Measurements from ENCODE around the gene COX7C.
A peak's percentile ranks its signal among the peaks of the same experiment; 100 is the strongest.

Gene COX7C

DNA sequence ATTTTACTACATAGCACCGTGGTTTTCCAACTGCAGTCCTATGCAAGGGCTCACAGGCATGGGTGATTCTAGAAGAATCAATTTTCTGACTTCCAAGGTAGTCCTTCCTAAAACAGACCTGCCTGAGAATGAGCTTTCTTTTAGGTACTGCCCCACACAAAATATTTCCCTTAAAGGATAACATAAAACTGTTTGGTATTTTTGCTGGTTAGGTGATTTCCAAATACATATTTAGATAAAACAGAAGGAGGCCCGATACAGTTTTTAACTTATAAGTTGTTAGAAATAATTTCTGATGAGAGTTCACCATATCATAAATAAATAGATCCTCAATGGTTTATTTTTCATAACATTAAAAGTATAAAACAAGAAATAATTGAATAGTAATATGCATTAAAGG, 46.4 kb downstream of the COX7C start:
- no peak for DNase-seq (ENCODE audit: low read depth in 1 of 2, low spot score in 1 of 2)
- no peak for TF ChIP-seq GABPA (IDR thresholded peaks at IDR 0.05; ENCODE audit: low read depth)
- TF ChIP-seq SPI1 (IDR thresholded peaks at IDR 0.05; ENCODE audit: borderline replicate concordance, low read depth), result no peak
- TF ChIP-seq, protein P1, sequence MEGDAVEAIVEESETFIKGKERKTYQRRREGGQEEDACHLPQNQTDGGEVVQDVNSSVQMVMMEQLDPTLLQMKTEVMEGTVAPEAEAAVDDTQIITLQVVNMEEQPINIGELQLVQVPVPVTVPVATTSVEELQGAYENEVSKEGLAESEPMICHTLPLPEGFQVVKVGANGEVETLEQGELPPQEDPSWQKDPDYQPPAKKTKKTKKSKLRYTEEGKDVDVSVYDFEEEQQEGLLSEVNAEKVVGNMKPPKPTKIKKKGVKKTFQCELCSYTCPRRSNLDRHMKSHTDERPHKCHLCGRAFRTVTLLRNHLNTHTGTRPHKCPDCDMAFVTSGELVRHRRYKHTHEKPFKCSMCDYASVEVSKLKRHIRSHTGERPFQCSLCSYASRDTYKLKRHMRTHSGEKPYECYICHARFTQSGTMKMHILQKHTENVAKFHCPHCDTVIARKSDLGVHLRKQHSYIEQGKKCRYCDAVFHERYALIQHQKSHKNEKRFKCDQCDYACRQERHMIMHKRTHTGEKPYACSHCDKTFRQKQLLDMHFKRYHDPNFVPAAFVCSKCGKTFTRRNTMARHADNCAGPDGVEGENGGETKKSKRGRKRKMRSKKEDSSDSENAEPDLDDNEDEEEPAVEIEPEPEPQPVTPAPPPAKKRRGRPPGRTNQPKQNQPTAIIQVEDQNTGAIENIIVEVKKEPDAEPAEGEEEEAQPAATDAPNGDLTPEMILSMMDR (IDR thresholded peaks at IDR 0.05; ENCODE audit: insufficient read depth, low read length), result no peak
- TF ChIP-seq, protein P2, sequence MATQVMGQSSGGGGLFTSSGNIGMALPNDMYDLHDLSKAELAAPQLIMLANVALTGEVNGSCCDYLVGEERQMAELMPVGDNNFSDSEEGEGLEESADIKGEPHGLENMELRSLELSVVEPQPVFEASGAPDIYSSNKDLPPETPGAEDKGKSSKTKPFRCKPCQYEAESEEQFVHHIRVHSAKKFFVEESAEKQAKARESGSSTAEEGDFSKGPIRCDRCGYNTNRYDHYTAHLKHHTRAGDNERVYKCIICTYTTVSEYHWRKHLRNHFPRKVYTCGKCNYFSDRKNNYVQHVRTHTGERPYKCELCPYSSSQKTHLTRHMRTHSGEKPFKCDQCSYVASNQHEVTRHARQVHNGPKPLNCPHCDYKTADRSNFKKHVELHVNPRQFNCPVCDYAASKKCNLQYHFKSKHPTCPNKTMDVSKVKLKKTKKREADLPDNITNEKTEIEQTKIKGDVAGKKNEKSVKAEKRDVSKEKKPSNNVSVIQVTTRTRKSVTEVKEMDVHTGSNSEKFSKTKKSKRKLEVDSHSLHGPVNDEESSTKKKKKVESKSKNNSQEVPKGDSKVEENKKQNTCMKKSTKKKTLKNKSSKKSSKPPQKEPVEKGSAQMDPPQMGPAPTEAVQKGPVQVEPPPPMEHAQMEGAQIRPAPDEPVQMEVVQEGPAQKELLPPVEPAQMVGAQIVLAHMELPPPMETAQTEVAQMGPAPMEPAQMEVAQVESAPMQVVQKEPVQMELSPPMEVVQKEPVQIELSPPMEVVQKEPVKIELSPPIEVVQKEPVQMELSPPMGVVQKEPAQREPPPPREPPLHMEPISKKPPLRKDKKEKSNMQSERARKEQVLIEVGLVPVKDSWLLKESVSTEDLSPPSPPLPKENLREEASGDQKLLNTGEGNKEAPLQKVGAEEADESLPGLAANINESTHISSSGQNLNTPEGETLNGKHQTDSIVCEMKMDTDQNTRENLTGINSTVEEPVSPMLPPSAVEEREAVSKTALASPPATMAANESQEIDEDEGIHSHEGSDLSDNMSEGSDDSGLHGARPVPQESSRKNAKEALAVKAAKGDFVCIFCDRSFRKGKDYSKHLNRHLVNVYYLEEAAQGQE (IDR thresholded peaks at IDR 0.05; ENCODE audit: insufficient replicate concordance, low read depth), result no peak
- TF ChIP-seq POLR2AphosphoS5 (IDR thresholded peaks at IDR 0.05; ENCODE audit: low read depth), result no peak
- no peak overlapping the region for H3K4me3 ChIP-seq (replicated peaks; ENCODE audit: insufficient read depth, low read length)

DNA sequence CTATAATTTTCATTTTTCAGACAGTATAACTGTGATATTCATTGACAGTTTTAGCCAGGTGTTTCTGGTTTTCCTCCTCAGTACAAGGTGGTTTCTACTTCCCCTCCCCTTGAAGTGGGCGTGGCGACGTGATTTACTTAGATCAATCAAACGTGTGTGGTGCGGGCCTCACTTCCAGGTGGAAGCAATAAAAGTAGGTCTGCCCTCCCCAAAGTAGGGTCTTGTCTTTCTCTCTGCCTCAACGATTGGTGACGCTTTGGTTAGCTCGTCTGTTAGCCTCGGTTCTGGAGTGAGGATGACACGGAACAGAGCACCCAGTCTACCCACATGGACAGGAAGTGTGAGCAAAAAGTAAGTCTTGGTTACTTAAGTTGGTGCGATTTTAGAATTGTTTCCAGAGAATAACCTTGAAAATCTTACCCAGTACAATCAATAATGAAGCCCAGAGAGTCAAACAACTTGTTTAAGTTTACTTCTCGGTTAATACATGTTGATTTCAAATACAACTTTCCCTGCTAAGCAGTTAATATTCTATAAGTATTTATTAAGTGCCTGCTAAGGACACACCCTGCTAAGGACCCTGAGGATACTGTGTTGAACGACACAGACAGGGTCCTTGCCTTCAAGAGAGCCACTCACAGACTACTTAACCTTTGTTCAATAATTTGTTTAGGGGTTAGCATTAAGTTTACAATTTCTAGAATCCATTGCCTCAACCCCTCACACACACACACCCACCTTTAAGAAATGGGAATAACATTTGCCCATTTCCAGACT, 48.4 kb downstream of the COX7C start:
- H3K27me3 ChIP-seq (ENCODE audit: insufficient read depth, poor library complexity, severe bottlenecking), result no peaks in the 10 kb centered on the region
- TF ChIP-seq, protein P2 (IDR thresholded peaks at IDR 0.05; ENCODE audit: insufficient replicate concordance, low read depth), result no peak
- no peak for TF ChIP-seq GABPA (IDR thresholded peaks at IDR 0.05; ENCODE audit: low read depth)
- no peak overlapping the region for H3K27ac ChIP-seq (replicated peaks)
- H3K4me3 ChIP-seq (replicated peaks; ENCODE audit: insufficient read depth, low read length), result no peak overlapping the region
- DNase-seq (ENCODE audit: low read depth in 1 of 2, low spot score in 1 of 2), result no peak

More for the DNA sequence above, 46.4 kb downstream of the COX7C start:
- Histone ChIP-seq H3K27me3 (ENCODE audit: insufficient read depth, poor library complexity, severe bottlenecking) (no peaks in the 10 kb centered on the region), H3K27ac (replicated peaks) (peak overlapping the region; percentile 18; the same call in 1 of the 2 replicates)

DNA sequence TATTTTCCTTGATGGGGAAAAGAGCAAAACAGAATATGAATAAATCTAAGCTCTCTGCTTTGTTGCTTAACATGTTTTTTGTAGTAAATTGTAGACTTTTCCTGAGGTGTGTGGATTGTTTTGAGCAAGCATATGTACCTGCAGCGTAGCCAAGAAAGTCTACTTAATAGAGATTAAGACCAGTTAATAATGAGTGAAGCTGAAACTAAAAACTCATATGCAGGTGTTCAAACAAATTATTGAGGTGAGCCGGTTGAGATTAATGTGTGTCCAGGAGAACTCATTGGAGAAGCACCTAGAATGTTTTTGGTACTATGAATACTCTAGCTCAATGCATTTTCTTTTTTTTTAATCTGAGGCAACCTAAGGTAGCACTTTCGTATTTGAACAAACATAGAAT, 49.2 kb downstream of the COX7C start:
- DNase-seq (ENCODE audit: low read depth in 1 of 2, low spot score in 1 of 2), result no peak
- Histone ChIP-seq H3K4me3 (replicated peaks; ENCODE audit: insufficient read depth, low read length) (no peak overlapping the region), H3K27ac (replicated peaks) (no peak overlapping the region), H3K27me3 (ENCODE audit: insufficient read depth, poor library complexity, severe bottlenecking) (no peaks in the 10 kb centered on the region)
- no peak for TF ChIP-seq GABPA (IDR thresholded peaks at IDR 0.05; ENCODE audit: low read depth)
- TF ChIP-seq SPI1 (IDR thresholded peaks at IDR 0.05; ENCODE audit: borderline replicate concordance, low read depth), result no peak
- TF ChIP-seq, protein P2 (IDR thresholded peaks at IDR 0.05; ENCODE audit: insufficient replicate concordance, low read depth), result no peak
- TF ChIP-seq, protein P1 (IDR thresholded peaks at IDR 0.05; ENCODE audit: insufficient read depth, low read length), result no peak
- TF ChIP-seq POLR2AphosphoS5 (IDR thresholded peaks at IDR 0.05; ENCODE audit: low read depth), result no peak

All from HL-60 (cell line).